CD4-positive, alpha-beta memory T cell (primary cell): ENCODE measurements around the gene ZFHX3. TPM values are rescaled to one million over a fixed set of nuclear protein-coding genes. Genes with fewer than 3 reads are reported as not detected.

ENCODE experiments used
- CTCF ChIA-PET: fragments of 350-600 bp; sonication (Branson Sonifier 250); formaldehyde crosslinking; loops from one replicate; lab custom pipeline; 2021; ENCODE audit warnings: inconsistent platforms; ENCODE audit not compliant: partially characterized antibody; lab: Charles Lee
- POLR2A ChIA-PET: fragments of 350-600 bp; sonication (Branson Sonifier 250); formaldehyde crosslinking; loops from one replicate; lab custom pipeline; 2021; ENCODE audit not compliant: partially characterized antibody; lab: Charles Lee
- DNase-seq, 5 donors: peaks; one replicate each; pipeline versions ENCODE4 v3.0.0 to v3.0.0-alpha.2; 2020 to 2022; ENCODE audit warnings: mixed read lengths in 1 of 5
- H3K27ac ChIP-seq: one replicate; pipeline ENCODE4 v1.7.0; 2013; ENCODE audit warnings: low read depth, low read length
- H3K27me3 ChIP-seq: 2 replicates; pipeline ENCODE4 v1.7.0; 2013; ENCODE audit warnings: mild to moderate bottlenecking, low read length, moderate library complexity; ENCODE audit not compliant: insufficient read depth
- H3K36me3 ChIP-seq: 2 replicates; pipeline ENCODE4 v1.7.0; 2013; ENCODE audit warnings: mild to moderate bottlenecking, low read length, moderate library complexity; ENCODE audit not compliant: insufficient read depth
- H3K4me1 ChIP-seq: 2 replicates; pipeline ENCODE4 v1.7.0; 2013; ENCODE audit warnings: mild to moderate bottlenecking, low read length, moderate library complexity; ENCODE audit not compliant: insufficient read depth
- H3K4me3 ChIP-seq, 2 donors: one replicate each; pipeline ENCODE4 v1.7.0; 2013; ENCODE audit warnings: low read length in 2 of 2, mild to moderate bottlenecking in 1 of 2
- H3K9me3 ChIP-seq, 2 donors: one replicate each; pipeline ENCODE4 v1.7.0; 2013; ENCODE audit warnings: low read length in 2 of 2, control low read depth in 1 of 2; ENCODE audit not compliant: control insufficient read depth in 1 of 2
- H3K27ac Mint-ChIP-seq, 7 donors: one replicate each; pipeline ENCODE4 v1.8.0; 2020 to 2021; ENCODE audit warnings: mixed read lengths in 7 of 7, mild to moderate bottlenecking in 6 of 7, inconsistent platforms in 3 of 7, moderate library complexity in 3 of 7
- H3K27me3 Mint-ChIP-seq, 2 donors: one replicate each; pipeline ENCODE4 v1.8.0; 2020 to 2021; ENCODE audit warnings: mixed read lengths in 2 of 2
- H3K36me3 Mint-ChIP-seq, 2 donors: one replicate each; pipeline ENCODE4 v1.8.0; 2020 to 2021; ENCODE audit warnings: mixed read lengths in 2 of 2, inconsistent platforms in 1 of 2, mild to moderate bottlenecking in 1 of 2
- H3K4me1 Mint-ChIP-seq, 4 donors: one replicate each; pipeline ENCODE4 v1.8.0; 2020 to 2021; ENCODE audit warnings: mixed read lengths in 4 of 4, mild to moderate bottlenecking in 1 of 4
- H3K4me3 Mint-ChIP-seq, 8 donors: one replicate each; pipeline ENCODE4 v1.8.0; 2020 to 2021; ENCODE audit warnings: mixed read lengths in 8 of 8, mild to moderate bottlenecking in 7 of 8, moderate library complexity in 6 of 8, inconsistent platforms in 3 of 8
- H3K9me3 Mint-ChIP-seq, 8 donors: one replicate each; pipeline ENCODE4 v1.8.0; 2020 to 2021; ENCODE audit warnings: mixed read lengths in 8 of 8, mild to moderate bottlenecking in 5 of 8, inconsistent platforms in 3 of 8, moderate library complexity in 1 of 8
- intact Hi-C: fragments of 100-400 bp; cut with micrococcal nuclease; formaldehyde crosslinking; loops from one replicate; pipeline ENCODE4 v1.15.1; 2023
- polyA plus RNA-seq, 2 donors: library from polyadenylated mRNA; unstranded; fragments of 300-500 nt; fragmentation: Illumina TruSeq; gene quantifications; one replicate each; pipeline ENCODE4 v1.2.3, GENCODE V29; 2021
- total RNA-seq, 2 experiments: library from RNA; stranded (reverse); gene quantifications; one replicate each; pipeline ENCODE4 v1.2.3, GENCODE V29; 2021

The ZFHX3 gene
- total and polyA plus RNA-seq, 4 experiments from 2014 or later: 0.01 to 0.99 (median 0.36) TPM

- no peaks in the 10 kb centered on the region for H3K4me1 ChIP-seq
- H3K36me3 Mint-ChIP-seq: peaks cover 2 to 4% of the 10 kb centered on the region in 2 donors
- no peaks in the 10 kb centered on the region for H3K9me3 ChIP-seq
- H3K27me3 ChIP-seq: peaks cover 27% of the 10 kb centered on the region
- peak overlapping the region; percentile 78 to 87 (median 84) for H3K4me3 Mint-ChIP-seq
- peaks cover 49 to 59% of the 10 kb centered on the region in 2 donors for H3K27me3 Mint-ChIP-seq
- POLR2A ChIA-PET: interaction anchor here (0.7 kb wide), 1 partner anchor 66 kb away, joined by 3 read pairs; no protein-coding TSS in a partner anchor
- H3K4me3 ChIP-seq: no peak overlapping the region
- peaks cover 10 to 29% (median 19%) of the 10 kb centered on the region in 4 donors for H3K4me1 Mint-ChIP-seq
- DNase-seq: peak in 1 of 5 donors; percentile 9
- H3K36me3 ChIP-seq: no peaks in the 10 kb centered on the region
- H3K27ac Mint-ChIP-seq: peak overlapping the region in 2 of 7 donors; percentile 65 to 85
- H3K27ac ChIP-seq: no peak overlapping the region
- intact Hi-C loops: no loop called here
- CTCF ChIA-PET: no interaction called here
- peaks cover 0 to 4% (median 0%) of the 10 kb centered on the region in 8 donors for H3K9me3 Mint-ChIP-seq
Measured at GRCh38 chr16:73058616-73059409, 10.9 kb upstream of the ZFHX3 start.

GRCh38 chr16:73058221-73058615 lies 10.3 kb upstream of the ZFHX3 start:
- Histone ChIP-seq H3K36me3 (no peaks in the 10 kb centered on the region), H3K4me1 (no peaks in the 10 kb centered on the region), H3K4me3 (no peak overlapping the region), H3K27me3 (peaks cover 24% of the 10 kb centered on the region), H3K27ac (no peak overlapping the region), H3K9me3 (no peaks in the 10 kb centered on the region)
- POLR2A ChIA-PET: interaction anchor here (0.7 kb wide), 1 partner anchor 67 kb away, joined by 3 read pairs; no protein-coding TSS in a partner anchor
- H3K4me1 Mint-ChIP-seq: peaks cover 10 to 29% (median 19%) of the 10 kb centered on the region in 4 donors
- DNase-seq: no peak
- intact Hi-C loops: no loop called here
- H3K27ac Mint-ChIP-seq: no peak overlapping the region
- H3K9me3 Mint-ChIP-seq: peaks cover 0 to 4% (median 0%) of the 10 kb centered on the region in 8 donors
- peaks cover 2 to 4% of the 10 kb centered on the region in 2 donors for H3K36me3 Mint-ChIP-seq
- H3K27me3 Mint-ChIP-seq: peaks cover 46 to 58% of the 10 kb centered on the region in 2 donors
- H3K4me3 Mint-ChIP-seq: peak overlapping the region in 3 of 8 donors; percentile 61 to 74 (median 71)
- CTCF ChIA-PET: no interaction called here

GRCh38 chr16:73057291-73058210 lies 9.6 kb upstream of the ZFHX3 start:
- H3K27me3 ChIP-seq: peaks cover 22% of the 10 kb centered on the region
- peak overlapping the region in 2 of 7 donors; percentile 12 to 76 for H3K27ac Mint-ChIP-seq
- peak overlapping the region; percentile 82 to 97 (median 95) for H3K4me3 Mint-ChIP-seq

GRCh38 chr16:73056921-73057290 lies 9.0 kb upstream of the ZFHX3 start:
- Histone ChIP-seq H3K27ac (no peak overlapping the region), H3K27me3 (peaks cover 18% of the 10 kb centered on the region), H3K4me1 (no peaks in the 10 kb centered on the region), H3K4me3 (no peak overlapping the region), H3K9me3 (no peaks in the 10 kb centered on the region), H3K36me3 (no peaks in the 10 kb centered on the region)
- POLR2A ChIA-PET: no interaction called here
- H3K4me3 Mint-ChIP-seq: peak overlapping the region in 7 of 8 donors; percentile 86 to 97 (median 95)
- H3K4me1 Mint-ChIP-seq: peaks cover 8 to 23% (median 16%) of the 10 kb centered on the region in 4 donors
- CTCF ChIA-PET: no interaction called here
- peak overlapping the region in 1 of 7 donors; percentile 76 for H3K27ac Mint-ChIP-seq
- peaks cover 2 to 4% of the 10 kb centered on the region in 2 donors for H3K36me3 Mint-ChIP-seq
- intact Hi-C loops: no loop called here
- peaks cover 37 to 48% of the 10 kb centered on the region in 2 donors for H3K27me3 Mint-ChIP-seq
- no peak for DNase-seq
- peaks cover 0 to 4% (median 0%) of the 10 kb centered on the region in 8 donors for H3K9me3 Mint-ChIP-seq

More at GRCh38 chr16:73057291-73058210, 9.6 kb upstream of the ZFHX3 start:
- H3K4me1 Mint-ChIP-seq: peaks cover 10 to 28% (median 19%) of the 10 kb centered on the region in 4 donors
- H3K27ac ChIP-seq: no peak overlapping the region
- no peak for DNase-seq
- H3K4me1 ChIP-seq: no peaks in the 10 kb centered on the region
- ChIA-PET POLR2A (no interaction called here), CTCF (no interaction called here)
- peaks cover 44 to 54% of the 10 kb centered on the region in 2 donors for H3K27me3 Mint-ChIP-seq
- peaks cover 2 to 4% of the 10 kb centered on the region in 2 donors for H3K36me3 Mint-ChIP-seq
- no peaks in the 10 kb centered on the region for H3K36me3 ChIP-seq
- no peak overlapping the region for H3K4me3 ChIP-seq
- H3K9me3 Mint-ChIP-seq: peaks cover 0 to 4% (median 0%) of the 10 kb centered on the region in 8 donors
- H3K9me3 ChIP-seq: no peaks in the 10 kb centered on the region
- intact Hi-C loops: no loop called here

GRCh38 chr16:73056448-73056847 lies 8.5 kb upstream of the ZFHX3 start:
- H3K4me1 ChIP-seq: no peaks in the 10 kb centered on the region
- POLR2A ChIA-PET: no interaction called here
- Mint-ChIP-seq H3K27ac (peak overlapping the region in 1 of 7 donors; percentile 3), H3K9me3 (peaks cover 0 to 4% (median 0%) of the 10 kb centered on the region in 8 donors), H3K27me3 (peaks cover 35 to 46% of the 10 kb centered on the region in 2 donors), H3K36me3 (peaks cover 2 to 4% of the 10 kb centered on the region in 2 donors), H3K4me3 (peak overlapping the region in 6 of 8 donors; percentile 3 to 55 (median 19)), H3K4me1 (peaks cover 8 to 23% (median 16%) of the 10 kb centered on the region in 4 donors)
- DNase-seq: no peak
- H3K27me3 ChIP-seq: peaks cover 17% of the 10 kb centered on the region
- H3K4me3 ChIP-seq: no peak overlapping the region
- no peaks in the 10 kb centered on the region for H3K9me3 ChIP-seq
- H3K27ac ChIP-seq: no peak overlapping the region
- intact Hi-C loops: no loop called here
- CTCF ChIA-PET: no interaction called here
- no peaks in the 10 kb centered on the region for H3K36me3 ChIP-seq

GRCh38 chr16:73054813-73055482 lies 7.0 kb upstream of the ZFHX3 start:
- peaks cover 27 to 38% of the 10 kb centered on the region in 2 donors for H3K27me3 Mint-ChIP-seq
- Histone ChIP-seq H3K4me3 (no peak overlapping the region), H3K36me3 (no peaks in the 10 kb centered on the region), H3K4me1 (no peaks in the 10 kb centered on the region), H3K9me3 (no peaks in the 10 kb centered on the region), H3K27me3 (peaks cover 17% of the 10 kb centered on the region), H3K27ac (no peak overlapping the region)
- peaks cover 0 to 4% (median 0%) of the 10 kb centered on the region in 8 donors for H3K9me3 Mint-ChIP-seq
- peak overlapping the region in 4 of 8 donors; percentile 10 to 59 (median 35) for H3K4me3 Mint-ChIP-seq
- intact Hi-C loops: no loop called here
- POLR2A ChIA-PET: no interaction called here
- CTCF ChIA-PET: interaction anchor here (0.7 kb wide), 1 partner anchor 699 kb away, joined by 3 read pairs; no protein-coding TSS in a partner anchor
- H3K36me3 Mint-ChIP-seq: peaks cover 2 to 4% of the 10 kb centered on the region in 2 donors
- H3K27ac Mint-ChIP-seq: peak overlapping the region in 2 of 7 donors; percentile 27 to 73
- no peak for DNase-seq
- peaks cover 8 to 23% (median 16%) of the 10 kb centered on the region in 4 donors for H3K4me1 Mint-ChIP-seq
